Liver (tissue), 9 donors: ENCODE data around the gene SLC30A1. TPM values are rescaled to one million over a fixed set of nuclear protein-coding genes. Genes with fewer than 3 reads are reported as not detected.

Experiments used
- DNase-seq: peaks from one replicate; pipeline ENCODE4 v3.0.0-alpha.2; 2017; ENCODE audit warnings: low spot score
- H3K27ac ChIP-seq, 2 donors: one replicate each; pipeline ENCODE4 v1.7.0; 2013; ENCODE audit warnings: inconsistent platforms in 2 of 2, low read length in 2 of 2, control low read depth in 1 of 2, low read depth in 1 of 2, mild to moderate bottlenecking in 1 of 2
- H3K27me3 ChIP-seq, 4 donors: one replicate each; pipeline versions ENCODE4 v1.6.1 to v1.7.0; 2013; ENCODE audit warnings: low read length in 3 of 4, inconsistent platforms in 1 of 4, mild to moderate bottlenecking in 1 of 4, moderate library complexity in 1 of 4; ENCODE audit not compliant: control insufficient read depth in 4 of 4, insufficient read depth in 4 of 4
- H3K36me3 ChIP-seq, 4 donors: one replicate each; pipeline versions ENCODE4 v1.6.1 to v1.7.0; 2013; ENCODE audit warnings: low read length in 3 of 4, mild to moderate bottlenecking in 3 of 4, low read depth in 1 of 4, moderate library complexity in 1 of 4; ENCODE audit not compliant: control insufficient read depth in 4 of 4, insufficient read depth in 3 of 4
- H3K4me1 ChIP-seq, 4 donors: one replicate each; pipeline versions ENCODE4 v1.6.1 to v1.7.0; 2013; ENCODE audit warnings: low read length in 3 of 4, mild to moderate bottlenecking in 3 of 4, moderate library complexity in 1 of 4; ENCODE audit not compliant: control insufficient read depth in 4 of 4, insufficient read depth in 4 of 4
- H3K4me3 ChIP-seq, 3 donors: one replicate each; pipeline versions ENCODE4 v1.6.1 to v1.7.0; 2013; ENCODE audit warnings: low read length in 3 of 3, control low read depth in 1 of 3, low read depth in 1 of 3, mild to moderate bottlenecking in 1 of 3
- H3K9ac ChIP-seq, 2 donors: one replicate each; pipeline ENCODE4 v1.7.0; 2013; ENCODE audit warnings: low read length in 2 of 2, mild to moderate bottlenecking in 2 of 2, moderate library complexity in 2 of 2, control low read depth in 1 of 2, low read depth in 1 of 2
- H3K9me3 ChIP-seq, 4 donors: one replicate each; pipeline versions ENCODE4 v1.6.1 to v1.7.0; 2013; ENCODE audit warnings: low read length in 3 of 4; ENCODE audit not compliant: control insufficient read depth in 4 of 4
- CTCF ChIP-seq: fragments of 150-350 bp; IDR thresholded peaks from 2 replicates; pipeline ENCODE4 v1.5.1; 2017; ENCODE audit warnings: improper control_type of control experiment, low read depth, low read length; ENCODE audit not compliant: missing input control
- EGR1 ChIP-seq, 2 donors: IDR thresholded peaks; 2 replicates each; pipeline ENCODE4 v1.6.1; 2016 to 2018; ENCODE audit warnings: antibody characterized with exemption in 2 of 2, low read depth in 2 of 2
- FOXA1 ChIP-seq: IDR thresholded peaks from 2 replicates; pipeline ENCODE4 v1.6.1; 2016; ENCODE audit warnings: antibody characterized with exemption
- FOXA2 ChIP-seq: IDR thresholded peaks from 2 replicates; pipeline ENCODE4 v1.6.1; 2016; ENCODE audit warnings: antibody characterized with exemption
- GABPA ChIP-seq, 2 donors: IDR thresholded peaks in 1 of 2; conservative IDR thresholded peaks in 1 of 2; 2 replicates each; pipeline ENCODE4 v1.6.1; 2016; ENCODE audit warnings: antibody characterized with exemption in 2 of 2, mild to moderate bottlenecking in 1 of 2, moderate library complexity in 1 of 2
- HNF4A ChIP-seq, 2 donors: conservative IDR thresholded peaks; 2 replicates each; pipeline ENCODE4 v1.6.1; 2016; ENCODE audit warnings: antibody characterized with exemption in 2 of 2, mild to moderate bottlenecking in 2 of 2
- HNF4G ChIP-seq: IDR thresholded peaks from 2 replicates; pipeline ENCODE4 v1.6.1; 2016; ENCODE audit warnings: antibody characterized with exemption
- JUND ChIP-seq, 2 donors: IDR thresholded peaks; 2 replicates each; pipeline ENCODE4 v1.6.1; 2016; ENCODE audit warnings: antibody characterized with exemption in 2 of 2
- MAX ChIP-seq: IDR thresholded peaks from 2 replicates; pipeline ENCODE4 v1.6.1; 2016; ENCODE audit warnings: antibody characterized with exemption
- NR2F2 ChIP-seq: IDR thresholded peaks from 2 replicates; pipeline ENCODE4 v1.6.1; 2016; ENCODE audit warnings: antibody characterized with exemption
- RAD21 ChIP-seq, 2 donors: IDR thresholded peaks; 2 replicates each; pipeline ENCODE4 v1.6.1; 2016; ENCODE audit warnings: antibody characterized with exemption in 2 of 2, mild to moderate bottlenecking in 2 of 2
- REST ChIP-seq: IDR thresholded peaks from 2 replicates; pipeline ENCODE4 v1.6.1; 2016; ENCODE audit warnings: antibody characterized with exemption, mild to moderate bottlenecking
- RXRA ChIP-seq, 2 donors: IDR thresholded peaks; 2 replicates each; pipeline ENCODE4 v1.6.1; 2017 to 2018; ENCODE audit warnings: antibody characterized with exemption in 2 of 2, mild to moderate bottlenecking in 1 of 2
- SP1 ChIP-seq: IDR thresholded peaks from 2 replicates; pipeline ENCODE4 v1.6.1; 2018; ENCODE audit warnings: antibody characterized with exemption, mild to moderate bottlenecking
- TAF1 ChIP-seq: conservative IDR thresholded peaks from 2 replicates; pipeline ENCODE4 v1.6.1; 2016; ENCODE audit warnings: antibody characterized with exemption, mild to moderate bottlenecking
- YY1 ChIP-seq: IDR thresholded peaks from 2 replicates; pipeline ENCODE4 v1.6.1; 2016; ENCODE audit warnings: antibody characterized with exemption, mild to moderate bottlenecking
- WGBS: extraction: QIAGEN DNeasy Blood & Tissue Kit; methylation state at CpG from one replicate; pipeline ENCODE4 v1.1.7; 2013; 5-methylcytosine and 5-hydroxymethylcytosine counted together
- polyA plus RNA-seq, 2 donors: library from polyadenylated mRNA; stranded (reverse) in 1 of 2; unstranded in 1 of 2; fragments of 200-250 nt in 1 of 2; fragments of >200 nt in 1 of 2; fragmentation: Nextera tagmentation in 1 of 2; extraction: Ambion mirVana in 1 of 2; gene quantifications; one replicate each; pipeline versions ENCODE4 v1.2.1 to v1.2.3, GENCODE V29; 2013 to 2015
- total RNA-seq, 2 donors: library from RNA; depleted of rRNA; stranded (reverse); fragments of >200 nt; gene quantifications; one replicate each; pipeline ENCODE4 v1.2.3, GENCODE V29; 2014
- TF ChIP-seq, protein P1 (sequence below): IDR thresholded peaks from 2 replicates; pipeline ENCODE4 v1.6.1; 2016; ENCODE audit warnings: antibody characterized with exemption
- TF ChIP-seq, protein P2 (sequence below): IDR thresholded peaks from 2 replicates; pipeline ENCODE4 v1.6.1; 2016; ENCODE audit warnings: antibody characterized with exemption
- donor health status: healthy.
- donor health status: healthy.
- donor health status: healthy.
- donor health status: healthy.
- donor health status: healthy.

Gene SLC30A1
- total and polyA plus RNA-seq, 4 donors = 14.9 to 83.3 (median 39.4) TPM

DNA sequence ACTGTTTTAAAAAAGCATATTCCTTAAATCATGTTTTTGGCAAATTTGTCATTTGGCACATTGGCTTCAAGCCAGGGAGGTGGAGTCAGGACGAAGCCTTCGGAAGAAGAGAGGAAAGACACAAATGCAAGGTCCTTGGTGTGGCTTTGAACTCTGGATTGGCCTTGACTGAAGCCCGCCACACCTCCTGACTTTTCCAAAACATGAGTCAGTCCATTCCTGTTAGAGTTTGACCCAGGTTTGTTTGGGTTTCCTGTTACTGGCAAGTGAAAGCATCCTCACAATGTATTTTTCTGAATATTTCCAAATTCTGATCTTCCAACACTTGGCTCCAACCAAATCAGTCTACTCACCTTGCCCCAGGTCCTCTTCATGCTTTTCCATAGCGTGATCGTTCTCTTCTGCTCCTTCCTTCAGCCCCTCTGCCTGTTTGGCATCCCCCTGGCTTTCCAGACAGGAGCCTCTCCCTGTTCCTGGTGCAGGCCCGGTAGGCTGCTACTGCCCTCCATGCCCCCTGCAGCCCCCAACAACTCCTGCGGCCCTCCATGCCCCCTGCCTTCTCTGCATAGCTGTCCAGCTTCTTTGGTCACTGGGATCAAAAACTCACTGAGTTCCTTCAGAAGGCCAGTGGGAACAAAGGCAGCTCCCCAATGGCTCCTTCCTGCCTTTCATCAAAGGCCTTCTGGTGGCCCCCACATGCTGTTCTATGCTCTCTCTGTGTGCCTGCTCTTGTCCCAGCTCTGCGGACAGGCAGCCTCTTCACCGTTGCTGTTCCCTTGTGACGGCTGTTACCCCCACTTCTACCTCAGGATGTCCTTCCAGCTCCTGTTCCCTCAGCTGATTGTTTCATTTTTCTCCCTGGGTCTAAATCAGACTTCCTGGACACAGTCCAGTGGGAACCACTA is 30.4 kb upstream of the SLC30A1 start:
- Histone ChIP-seq H3K27me3 (no peaks in the 10 kb centered on the region), H3K9ac (no peak overlapping the region), H3K4me3 (no peak overlapping the region), H3K9me3 (no peaks in the 10 kb centered on the region), H3K27ac (peak overlapping the region; percentile 95 to 98), H3K36me3 (no peaks in the 10 kb centered on the region), H3K4me1 (peaks cover 13 to 34% (median 22%) of the 10 kb centered on the region in 4 donors)
- WGBS = 58% methylated on average over 10 of the region's 10 CpGs
- no peak for DNase-seq
- TF ChIP-seq, protein P1, sequence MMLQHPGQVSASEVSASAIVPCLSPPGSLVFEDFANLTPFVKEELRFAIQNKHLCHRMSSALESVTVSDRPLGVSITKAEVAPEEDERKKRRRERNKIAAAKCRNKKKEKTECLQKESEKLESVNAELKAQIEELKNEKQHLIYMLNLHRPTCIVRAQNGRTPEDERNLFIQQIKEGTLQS = peak; percentile 83
- TF ChIP-seq MAX (peak; percentile 90), EGR1 (IDR thresholded peaks at IDR 0.05; ENCODE audit: low read depth in 2 of 2) (peak; percentile 38 to 84), HNF4G (peak; percentile 79), REST (no peak), RXRA (IDR thresholded peaks at IDR 0.05) (peak; percentile 96 to 98), CTCF (no peak), FOXA1 (peak; percentile 33), FOXA2 (peak; percentile 21), HNF4A (conservative IDR thresholded peaks at IDR 0.05) (peak; percentile 91 to 92), YY1 (no peak), SP1 (peak; percentile 89), RAD21 (IDR thresholded peaks at IDR 0.05) (peak; percentile 26 to 57), NR2F2 (peak; percentile 62), TAF1 (peak; percentile 26), GABPA (IDR thresholded peaks at IDR 0.05 in 1 of 2, conservative IDR thresholded peaks at IDR 0.05 in 1 of 2) (peak in 1 of 2 donors; percentile 42), JUND (IDR thresholded peaks at IDR 0.05) (peak; percentile 90)
- TF ChIP-seq, protein P2, sequence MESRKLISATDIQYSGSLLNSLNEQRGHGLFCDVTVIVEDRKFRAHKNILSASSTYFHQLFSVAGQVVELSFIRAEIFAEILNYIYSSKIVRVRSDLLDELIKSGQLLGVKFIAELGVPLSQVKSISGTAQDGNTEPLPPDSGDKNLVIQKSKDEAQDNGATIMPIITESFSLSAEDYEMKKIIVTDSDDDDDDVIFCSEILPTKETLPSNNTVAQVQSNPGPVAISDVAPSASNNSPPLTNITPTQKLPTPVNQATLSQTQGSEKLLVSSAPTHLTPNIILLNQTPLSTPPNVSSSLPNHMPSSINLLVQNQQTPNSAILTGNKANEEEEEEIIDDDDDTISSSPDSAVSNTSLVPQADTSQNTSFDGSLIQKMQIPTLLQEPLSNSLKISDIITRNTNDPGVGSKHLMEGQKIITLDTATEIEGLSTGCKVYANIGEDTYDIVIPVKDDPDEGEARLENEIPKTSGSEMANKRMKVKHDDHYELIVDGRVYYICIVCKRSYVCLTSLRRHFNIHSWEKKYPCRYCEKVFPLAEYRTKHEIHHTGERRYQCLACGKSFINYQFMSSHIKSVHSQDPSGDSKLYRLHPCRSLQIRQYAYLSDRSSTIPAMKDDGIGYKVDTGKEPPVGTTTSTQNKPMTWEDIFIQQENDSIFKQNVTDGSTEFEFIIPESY = peak; percentile 73
